ENCODE results near the gene EMID1. TPM values are rescaled to one million over a fixed set of nuclear protein-coding genes. Genes with fewer than 3 reads are reported as not detected.
"Not testable (repeated sequence)": the region's sequence is repeated elsewhere in the genome, so short reads cannot be mapped to it uniquely, and the experiment has no call there.

The EMID1 gene
- total and polyA plus RNA-seq, 12 donors, result 0.22 to 1.1 (median 0.41) TPM; not detected in 1

GRCh38 chr22:29218758-29219408 lies 13.2 kb downstream of the EMID1 start:
- no peak overlapping the region for H3K27ac ChIP-seq
- H3K27me3 ChIP-seq, result no peaks in the 10 kb centered on the region
- H3K4me1 ChIP-seq, result peaks cover 0 to 7% (median 0%) of the 10 kb centered on the region in 9 donors
- ATAC-seq (no peak), DNase-seq (no peak)
- no peak for TF ChIP-seq CTCF (IDR thresholded peaks at IDR 0.05)
- intact Hi-C loops (cut with DNase I), result loop anchor here in 1 of 10 donors (10.0 kb wide), 1 partner anchor 56 kb away; no protein-coding TSS in a partner anchor
- H3K36me3 ChIP-seq, result no peaks in the 10 kb centered on the region
- H3K4me3 ChIP-seq, result no peak overlapping the region
- WGBS, 2 donors, result 92 to 96% methylated on average over 11 of the region's 11 CpGs
- H3K9me3 ChIP-seq, result no peaks in the 10 kb centered on the region

GRCh38 chr22:29219409-29219782 lies 13.7 kb downstream of the EMID1 start:
- not testable (repeated sequence) for H3K4me1 ChIP-seq, H3K27me3 ChIP-seq, H3K4me3 ChIP-seq, H3K36me3 ChIP-seq, DNase-seq, H3K9me3 ChIP-seq, ATAC-seq, H3K27ac ChIP-seq
- intact Hi-C loops (cut with DNase I), result loop anchor here in 1 of 10 donors (10.0 kb wide), 1 partner anchor 55 kb away; no protein-coding TSS in a partner anchor
- 79 to 90% methylated on average over 2 of the region's 2 CpGs for WGBS, 2 donors

- Histone ChIP-seq H3K27ac (no peak overlapping the region), H3K4me3 (no peak overlapping the region), H3K4me1 (peaks cover 0 to 13% (median 2%) of the 10 kb centered on the region in 9 donors), H3K27me3 (peaks cover 0 to 4% (median 0%) of the 10 kb centered on the region in 7 donors), H3K36me3 (no peaks in the 10 kb centered on the region), H3K9me3 (no peaks in the 10 kb centered on the region)
- ATAC-seq (no peak), DNase-seq (no peak)
- WGBS, 2 donors, result 89% methylated on average over 14 of the region's 14 CpGs
- intact Hi-C loops (cut with DNase I), result loop anchor here in 1 of 10 donors (10.0 kb wide), 1 partner anchor 55 kb away; no protein-coding TSS in a partner anchor
- no peak for TF ChIP-seq CTCF (IDR thresholded peaks at IDR 0.05)
These were observed 14.4 kb downstream of the EMID1 start for GRCh38 chr22:29219881-29220670.

GRCh38 chr22:29224121-29224858 lies 18.6 kb downstream of the EMID1 start:
- H3K27ac ChIP-seq, result no peak overlapping the region

More at GRCh38 chr22:29224121-29224858, 18.6 kb downstream of the EMID1 start:
- Histone ChIP-seq H3K36me3 (no peaks in the 10 kb centered on the region), H3K4me1 (peaks cover 4 to 16% (median 15%) of the 10 kb centered on the region in 9 donors), H3K9me3 (no peaks in the 10 kb centered on the region), H3K4me3 (no peak overlapping the region), H3K27me3 (peaks cover 0 to 4% (median 0%) of the 10 kb centered on the region in 7 donors)
- ATAC-seq (no peak), DNase-seq (no peak)
- TF ChIP-seq CTCF (IDR thresholded peaks at IDR 0.05), result no peak
- WGBS, 2 donors, result 75 to 84% methylated on average over 19 of the region's 19 CpGs
- intact Hi-C loops (cut with DNase I), result no loop called here
